ENCODE data around the gene COL4A1.
A peak's percentile ranks its signal among the peaks of the same experiment; 100 is the strongest.

Gene COL4A1

DNA sequence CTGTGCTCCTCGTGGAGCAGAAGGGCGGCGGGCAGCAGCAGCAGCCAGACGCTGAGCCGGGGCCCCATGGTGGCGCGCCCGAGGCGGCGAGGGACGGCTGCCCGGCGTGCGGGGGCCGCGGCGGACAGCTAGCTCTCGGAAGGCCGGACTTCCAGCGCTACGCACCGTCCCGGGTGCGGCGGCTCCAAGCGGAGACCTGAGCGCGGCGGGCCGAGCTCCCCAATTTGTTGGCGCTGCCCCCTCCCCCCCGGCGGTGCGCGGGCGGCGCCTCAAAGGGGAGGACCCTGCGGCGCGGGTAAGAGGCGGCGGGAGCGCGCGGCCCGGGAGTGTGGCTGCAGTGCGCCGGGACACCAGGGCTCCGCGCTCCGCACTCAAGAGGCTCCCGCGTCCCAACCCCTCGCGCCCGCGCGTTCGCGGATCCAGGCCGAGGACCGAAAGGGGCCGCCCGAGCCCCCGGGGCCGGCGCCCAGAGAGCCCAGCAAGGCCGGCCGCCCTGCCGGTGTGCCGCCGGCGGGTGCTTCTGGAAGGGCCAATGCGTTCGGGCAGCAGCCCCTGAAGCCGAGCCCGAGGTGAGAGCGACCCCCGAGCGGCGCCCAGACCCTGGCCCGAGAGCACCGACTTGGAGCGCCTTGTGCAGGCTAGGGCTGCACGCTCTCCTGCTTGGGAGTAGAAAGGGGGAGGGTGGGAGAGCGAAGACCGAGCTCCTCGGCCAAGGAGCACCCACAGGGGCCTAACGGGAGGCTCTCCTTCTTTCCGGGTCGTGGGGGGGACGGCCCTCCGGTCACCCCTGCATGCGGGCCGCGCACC is at the start of gene COL4A1, which contains the start of gene COL4A2:
Gene COL4A1, minus strand, starts transcription at position 198 of the 807 bp plus-strand sequence. Its CDS starts 130 bp downstream, at position 68.
Gene COL4A2, plus strand, starts transcription at position 325 of the 807 bp plus-strand sequence. CDS start 620 bp downstream, outside the sequence.
- H3K4me3 ChIP-seq (ENCODE audit: control insufficient read depth, low read depth, low read length), result peak within 1 kb of the TSS; percentile 63
- no peak for DNase-seq (ENCODE audit: low read depth)
- TF ChIP-seq, protein P1, sequence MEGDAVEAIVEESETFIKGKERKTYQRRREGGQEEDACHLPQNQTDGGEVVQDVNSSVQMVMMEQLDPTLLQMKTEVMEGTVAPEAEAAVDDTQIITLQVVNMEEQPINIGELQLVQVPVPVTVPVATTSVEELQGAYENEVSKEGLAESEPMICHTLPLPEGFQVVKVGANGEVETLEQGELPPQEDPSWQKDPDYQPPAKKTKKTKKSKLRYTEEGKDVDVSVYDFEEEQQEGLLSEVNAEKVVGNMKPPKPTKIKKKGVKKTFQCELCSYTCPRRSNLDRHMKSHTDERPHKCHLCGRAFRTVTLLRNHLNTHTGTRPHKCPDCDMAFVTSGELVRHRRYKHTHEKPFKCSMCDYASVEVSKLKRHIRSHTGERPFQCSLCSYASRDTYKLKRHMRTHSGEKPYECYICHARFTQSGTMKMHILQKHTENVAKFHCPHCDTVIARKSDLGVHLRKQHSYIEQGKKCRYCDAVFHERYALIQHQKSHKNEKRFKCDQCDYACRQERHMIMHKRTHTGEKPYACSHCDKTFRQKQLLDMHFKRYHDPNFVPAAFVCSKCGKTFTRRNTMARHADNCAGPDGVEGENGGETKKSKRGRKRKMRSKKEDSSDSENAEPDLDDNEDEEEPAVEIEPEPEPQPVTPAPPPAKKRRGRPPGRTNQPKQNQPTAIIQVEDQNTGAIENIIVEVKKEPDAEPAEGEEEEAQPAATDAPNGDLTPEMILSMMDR (IDR thresholded peaks at IDR 0.05; ENCODE audit: control insufficient read depth, insufficient read depth, low read depth, low read length, missing control alignments), result no peak

DNA sequence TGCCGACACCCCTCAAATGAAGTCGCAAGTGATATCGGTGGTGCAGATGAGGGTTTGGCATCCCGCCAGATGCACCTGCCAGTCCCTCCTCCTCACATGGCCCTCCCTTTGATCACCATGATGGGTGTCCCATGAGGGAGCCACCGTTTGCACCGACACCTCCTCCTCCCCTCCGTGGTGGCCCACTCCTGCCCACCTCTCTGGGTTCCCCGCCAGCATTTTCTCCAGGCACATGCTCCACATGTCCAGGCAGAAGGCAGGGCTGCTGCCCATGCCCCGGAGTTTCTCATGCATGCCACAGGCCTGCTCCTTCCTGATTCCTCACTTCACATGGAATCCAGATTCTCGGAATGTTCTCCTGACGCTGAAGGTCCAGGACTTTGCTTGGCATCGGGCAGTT is 49.4 kb upstream of the COL4A1 start:
- no peak overlapping the region for H3K4me3 ChIP-seq (ENCODE audit: control insufficient read depth, low read depth, low read length)
- TF ChIP-seq, protein P1 (IDR thresholded peaks at IDR 0.05; ENCODE audit: control insufficient read depth, insufficient read depth, low read depth, low read length, missing control alignments), result no peak
- DNase-seq (ENCODE audit: low read depth), result no peak

DNA sequence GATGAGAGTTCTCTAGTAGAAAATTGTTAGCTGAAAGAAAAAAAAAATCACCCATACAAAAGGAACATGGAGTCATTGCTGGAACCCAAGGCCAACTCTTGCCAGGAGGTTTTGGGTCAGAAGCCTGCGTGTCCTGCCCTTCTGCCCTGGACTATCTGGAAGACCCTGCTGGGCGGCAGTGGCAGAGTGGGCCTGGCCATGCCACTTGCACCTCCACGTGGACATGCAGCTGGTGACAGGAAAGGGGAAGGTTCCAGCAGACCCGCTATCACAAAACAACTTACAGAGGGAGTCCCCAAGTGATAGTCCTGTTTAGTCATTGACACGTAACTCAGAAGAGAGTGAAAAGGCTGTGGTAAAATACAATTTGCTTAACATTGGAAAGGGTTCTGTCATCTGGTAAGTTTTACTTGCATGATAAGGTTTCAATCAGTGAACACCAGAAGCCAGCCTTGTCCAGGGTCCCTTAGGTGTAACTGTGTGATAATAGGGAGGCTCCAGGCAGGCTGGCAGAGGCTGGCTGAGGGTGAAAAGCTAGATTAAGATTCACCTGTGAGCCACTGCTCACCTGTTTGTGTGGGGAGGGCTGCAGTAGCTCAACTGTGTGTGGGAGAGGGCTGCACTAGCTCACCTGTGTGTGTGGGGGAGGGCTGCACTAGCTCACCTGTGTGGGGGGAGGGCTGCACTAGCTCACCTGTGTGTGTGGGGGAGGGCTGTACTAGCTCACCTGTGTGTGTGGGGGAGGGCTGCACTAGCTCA is 47.9 kb upstream of the COL4A1 start:
- H3K4me3 ChIP-seq (ENCODE audit: control insufficient read depth, low read depth, low read length), result no peak overlapping the region
- TF ChIP-seq, protein P1 (IDR thresholded peaks at IDR 0.05; ENCODE audit: control insufficient read depth, insufficient read depth, low read depth, low read length, missing control alignments), result no peak
- DNase-seq (ENCODE audit: low read depth), result no peak

DNA sequence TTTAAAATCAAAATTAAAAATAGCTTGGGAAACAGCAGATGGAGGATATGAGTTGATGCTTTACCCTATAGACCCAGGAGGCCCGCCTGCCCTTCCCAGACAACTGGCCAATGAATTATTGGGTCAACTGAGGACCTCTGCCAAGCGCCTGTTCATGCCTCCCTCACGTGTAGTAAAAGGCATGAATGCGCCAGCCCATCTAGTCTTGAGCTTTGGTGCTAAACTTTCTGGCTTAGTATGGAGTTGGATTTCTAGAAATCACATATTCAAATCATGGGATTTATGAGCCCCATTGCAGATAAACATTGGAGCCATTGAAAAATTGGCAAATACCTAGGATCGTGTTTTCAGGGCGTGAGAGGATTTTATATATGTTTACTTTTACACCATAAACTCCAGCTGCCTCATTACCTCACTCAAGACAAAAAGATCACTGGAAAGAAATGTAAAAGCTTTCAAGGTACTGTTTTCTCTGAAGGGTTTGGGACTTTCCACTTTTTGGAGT is 47.2 kb upstream of the COL4A1 start:
- no peak for DNase-seq (ENCODE audit: low read depth)
- TF ChIP-seq, protein P1 (IDR thresholded peaks at IDR 0.05; ENCODE audit: control insufficient read depth, insufficient read depth, low read depth, low read length, missing control alignments), result no peak
- no peak overlapping the region for H3K4me3 ChIP-seq (ENCODE audit: control insufficient read depth, low read depth, low read length)

DNA sequence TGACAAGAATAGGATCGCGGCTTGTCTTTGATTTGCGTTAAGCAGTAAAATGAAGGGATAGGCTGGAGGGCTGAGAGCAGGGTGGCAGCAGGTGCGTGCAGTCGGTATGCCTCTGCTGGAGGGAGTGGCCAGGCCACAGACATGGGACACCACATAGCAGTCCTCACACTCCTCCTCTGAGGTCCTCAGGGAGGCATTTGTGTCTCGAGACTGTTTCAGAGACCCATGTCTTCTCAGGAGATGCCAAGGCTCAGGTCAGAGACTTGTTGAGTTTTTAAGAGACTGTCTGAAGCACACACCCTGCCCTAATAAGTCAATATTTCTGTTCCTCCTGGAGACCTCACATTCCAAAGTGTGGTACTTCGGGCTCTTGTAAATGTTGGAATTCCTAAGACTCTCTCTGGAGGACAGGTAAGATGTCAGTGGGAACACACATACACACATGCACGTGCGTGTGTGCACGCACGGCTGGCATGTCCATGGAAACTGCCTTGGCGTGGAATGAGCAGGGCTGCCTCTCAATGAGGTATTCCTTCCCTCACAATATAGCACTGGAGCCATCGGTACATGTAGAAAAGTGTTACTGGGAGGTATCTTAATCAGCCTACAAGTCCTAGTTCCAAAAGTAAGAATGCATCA is 46.5 kb upstream of the COL4A1 start:
- no peak for DNase-seq (ENCODE audit: low read depth)
- TF ChIP-seq, protein P1 (IDR thresholded peaks at IDR 0.05; ENCODE audit: control insufficient read depth, insufficient read depth, low read depth, low read length, missing control alignments), result no peak
- H3K4me3 ChIP-seq (ENCODE audit: control insufficient read depth, low read depth, low read length), result no peak overlapping the region

DNA sequence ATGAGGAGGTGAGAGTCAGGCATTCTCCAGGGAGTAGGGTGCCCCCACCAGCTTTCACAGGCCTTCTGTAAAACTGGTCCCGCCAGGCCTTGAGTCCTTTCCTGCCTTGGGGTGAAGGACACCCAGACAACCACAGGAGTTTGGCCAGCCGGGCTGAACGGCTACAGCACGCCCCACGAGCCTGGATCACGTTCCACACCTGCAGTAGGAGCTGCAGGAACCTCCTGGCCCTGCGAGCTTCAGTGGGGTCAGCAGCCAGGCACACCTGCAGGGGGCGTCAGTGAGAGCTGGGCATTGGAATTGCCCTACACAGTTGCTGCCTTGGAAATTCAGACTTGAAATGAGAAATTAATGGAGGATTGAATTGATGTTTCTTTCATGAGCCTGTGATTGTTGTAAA is 45.8 kb upstream of the COL4A1 start:
- no peak overlapping the region for H3K4me3 ChIP-seq (ENCODE audit: control insufficient read depth, low read depth, low read length)
- TF ChIP-seq, protein P1 (IDR thresholded peaks at IDR 0.05; ENCODE audit: control insufficient read depth, insufficient read depth, low read depth, low read length, missing control alignments), result no peak
- DNase-seq (ENCODE audit: low read depth), result no peak

All from AG09309 (cell line).